ENCODE data around the gene SRSF1.
A peak's percentile ranks its signal among the peaks of the same experiment; 100 is the strongest.

SRSF1 gene

GRCh38 chr17:57954397-57955182 lies 52.5 kb downstream of the SRSF1 start:
- Histone ChIP-seq H3K4me1 (ENCODE audit: insufficient read depth, low read length) (peaks cover 19% of the 10 kb centered on the region), H3K4me3 (ENCODE audit: low read depth in 1 of 2, low read length in 2 of 2) (peak overlapping the region in 1 of 2 experiments; percentile 43; a peak in 1 of 4 replicates), H3K27me3 (ENCODE audit: insufficient read depth, low read length, poor library complexity) (peaks cover 51% of the 10 kb centered on the region), H3K79me2 (ENCODE audit: insufficient read depth, low read length) (no peaks in the 10 kb centered on the region), H3K9me3 (ENCODE audit: insufficient read depth, low read length, severe bottlenecking) (no peaks in the 10 kb centered on the region), H3K9ac (ENCODE audit: low read depth, low read length) (peak overlapping the region; percentile 15; the same call in 1 of the 2 replicates), H4K20me1 (ENCODE audit: insufficient read depth, low read length) (peaks cover 30% of the 10 kb centered on the region), H3K36me3 (ENCODE audit: insufficient read depth, low read length) (no peaks in the 10 kb centered on the region), H3K4me2 (ENCODE audit: insufficient read depth, low read length) (peak overlapping the region; percentile 64), H2AFZ (ENCODE audit: low read depth, low read length) (no peak overlapping the region), H3K27ac (ENCODE audit: low read length) (no peak overlapping the region)
- no peak for DNase-seq
- TF ChIP-seq CTCF (IDR thresholded peaks at IDR 0.05; ENCODE audit: borderline replicate concordance, extremely low read depth, low read length, poor library complexity, severe bottlenecking) (no peak), EZH2 (IDR thresholded peaks at IDR 0.05; ENCODE audit: borderline replicate concordance, low read depth, low read length, severe bottlenecking) (peak; percentile 96)
- ATAC-seq (ENCODE audit: insufficient read depth, low read depth): no peak

- Histone ChIP-seq H3K9me3 (ENCODE audit: insufficient read depth, low read length, severe bottlenecking) (no peaks in the 10 kb centered on the region), H4K20me1 (ENCODE audit: insufficient read depth, low read length) (peaks cover 30% of the 10 kb centered on the region), H3K9ac (ENCODE audit: low read depth, low read length) (no peak overlapping the region), H3K4me3 (ENCODE audit: low read depth in 1 of 2, low read length in 2 of 2) (no peak overlapping the region), H3K4me1 (ENCODE audit: insufficient read depth, low read length) (peaks cover 19% of the 10 kb centered on the region), H3K27me3 (ENCODE audit: insufficient read depth, low read length, poor library complexity) (peaks cover 51% of the 10 kb centered on the region), H2AFZ (ENCODE audit: low read depth, low read length) (no peak overlapping the region), H3K36me3 (ENCODE audit: insufficient read depth, low read length) (no peaks in the 10 kb centered on the region), H3K4me2 (ENCODE audit: insufficient read depth, low read length) (0 out of 2 replicates have a peak overlapping the region, but pooled peaks have one; percentile 64), H3K27ac (ENCODE audit: low read length) (no peak overlapping the region), H3K79me2 (ENCODE audit: insufficient read depth, low read length) (no peaks in the 10 kb centered on the region)
- TF ChIP-seq EZH2 (IDR thresholded peaks at IDR 0.05; ENCODE audit: borderline replicate concordance, low read depth, low read length, severe bottlenecking) (no peak), CTCF (IDR thresholded peaks at IDR 0.05; ENCODE audit: borderline replicate concordance, extremely low read depth, low read length, poor library complexity, severe bottlenecking) (no peak)
- no peak for DNase-seq
- no peak for ATAC-seq (ENCODE audit: insufficient read depth, low read depth)
Measured at GRCh38 chr17:57953705-57954396, 53.2 kb downstream of the SRSF1 start.

All from DND-41 (cell line).